ENCODE data around the gene C1orf50. TPM values are rescaled to one million over a fixed set of nuclear protein-coding genes. Genes with fewer than 3 reads are reported as not detected.

The C1orf50 gene
- total and polyA plus RNA-seq, 2 experiments from 2014 or later = 7.3 to 22.1 TPM

GRCh38 chr1:42824481-42825035 is 57.5 kb downstream of the C1orf50 start:
- Histone ChIP-seq H3K4me1 (ENCODE audit: low read depth) (peaks cover 14% of the 10 kb centered on the region), H3K36me3 (no peaks in the 10 kb centered on the region), H3K27me3 (no peaks in the 10 kb centered on the region), H3K27ac (peak overlapping the region; percentile 64), H3K4me3 (no peak overlapping the region), H3K9me3 (ENCODE audit: low read depth) (no peaks in the 10 kb centered on the region)
- DNase-seq (ENCODE audit: low read depth in 1 of 2, low spot score in 1 of 2) = no peak
- TF ChIP-seq, protein P1, sequence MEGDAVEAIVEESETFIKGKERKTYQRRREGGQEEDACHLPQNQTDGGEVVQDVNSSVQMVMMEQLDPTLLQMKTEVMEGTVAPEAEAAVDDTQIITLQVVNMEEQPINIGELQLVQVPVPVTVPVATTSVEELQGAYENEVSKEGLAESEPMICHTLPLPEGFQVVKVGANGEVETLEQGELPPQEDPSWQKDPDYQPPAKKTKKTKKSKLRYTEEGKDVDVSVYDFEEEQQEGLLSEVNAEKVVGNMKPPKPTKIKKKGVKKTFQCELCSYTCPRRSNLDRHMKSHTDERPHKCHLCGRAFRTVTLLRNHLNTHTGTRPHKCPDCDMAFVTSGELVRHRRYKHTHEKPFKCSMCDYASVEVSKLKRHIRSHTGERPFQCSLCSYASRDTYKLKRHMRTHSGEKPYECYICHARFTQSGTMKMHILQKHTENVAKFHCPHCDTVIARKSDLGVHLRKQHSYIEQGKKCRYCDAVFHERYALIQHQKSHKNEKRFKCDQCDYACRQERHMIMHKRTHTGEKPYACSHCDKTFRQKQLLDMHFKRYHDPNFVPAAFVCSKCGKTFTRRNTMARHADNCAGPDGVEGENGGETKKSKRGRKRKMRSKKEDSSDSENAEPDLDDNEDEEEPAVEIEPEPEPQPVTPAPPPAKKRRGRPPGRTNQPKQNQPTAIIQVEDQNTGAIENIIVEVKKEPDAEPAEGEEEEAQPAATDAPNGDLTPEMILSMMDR (IDR thresholded peaks at IDR 0.05; ENCODE audit: low read depth, low read length) = no peak

DNA sequence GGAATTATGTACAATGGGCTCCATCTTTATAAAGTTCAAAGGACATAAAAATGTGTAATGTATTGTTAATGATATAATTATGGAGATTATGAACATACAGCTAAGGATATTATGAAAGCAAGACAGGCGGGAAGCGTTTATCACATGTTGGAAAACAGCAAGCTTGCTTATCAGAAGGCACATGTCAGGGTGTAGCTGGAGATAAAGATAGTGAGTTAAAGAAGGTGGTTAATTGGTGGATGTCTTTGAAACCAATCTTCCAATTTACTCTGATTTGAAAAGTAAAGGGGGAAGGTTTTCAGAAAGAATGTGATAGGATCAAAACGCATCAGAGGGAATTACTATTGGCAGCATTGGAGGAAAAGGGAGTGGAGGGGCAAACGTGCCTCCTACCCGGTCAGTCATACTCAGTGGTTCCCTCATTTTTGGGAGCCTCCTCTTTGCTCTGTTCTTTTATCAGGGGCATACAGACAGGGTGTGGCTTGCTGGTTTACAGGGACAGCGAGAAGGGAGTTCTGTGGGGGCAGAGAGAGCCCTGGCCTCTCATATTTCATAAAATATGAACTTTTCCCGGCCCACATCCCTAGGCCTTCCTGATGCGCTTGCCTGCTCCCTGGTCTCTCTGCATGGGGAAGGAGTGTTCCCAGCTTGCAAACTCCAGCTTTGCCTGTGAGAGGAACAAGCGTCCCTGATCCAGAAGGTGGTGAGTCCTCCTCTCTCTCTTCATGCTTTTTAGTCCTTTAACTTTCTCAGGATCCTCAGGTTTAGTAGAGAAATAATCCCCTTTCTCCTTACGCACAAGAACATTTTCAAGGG is 58.2 kb downstream of the C1orf50 start:
- no peak for DNase-seq (ENCODE audit: low read depth in 1 of 2, low spot score in 1 of 2)
- Histone ChIP-seq H3K9me3 (ENCODE audit: low read depth) (no peaks in the 10 kb centered on the region), H3K4me3 (no peak overlapping the region), H3K27me3 (no peaks in the 10 kb centered on the region), H3K36me3 (no peaks in the 10 kb centered on the region), H3K4me1 (ENCODE audit: low read depth) (peaks cover 14% of the 10 kb centered on the region), H3K27ac (peak overlapping the region; percentile 64)
- TF ChIP-seq, protein P1 (IDR thresholded peaks at IDR 0.05; ENCODE audit: low read depth, low read length) = no peak

Other genes starting within 250 kb of the C1orf50 start
- gene PPIH, start 108.8 kb upstream of the C1orf50 start, total RNA-seq = 41.7 and 59.0 TPM in 2 replicates
- 43.7 and 54.6 TPM in 2 replicates for gene PPIH, start 108.8 kb upstream of the C1orf50 start, polyA plus RNA-seq
- gene YBX1, start 84.8 kb upstream of the C1orf50 start, total RNA-seq = 1,046 and 1,156 TPM in 2 replicates
- 327 and 358 TPM in 2 replicates for gene YBX1, start 84.8 kb upstream of the C1orf50 start, polyA plus RNA-seq
- gene CLDN19, start 27.0 kb upstream of the C1orf50 start, total RNA-seq = 9.2 and 12.9 TPM in 2 replicates
- 4.3 and 5.6 TPM in 2 replicates for gene CLDN19, start 27.0 kb upstream of the C1orf50 start, polyA plus RNA-seq
- 56.6 and 65.4 TPM in 2 replicates for gene P3H1, start 221 bp upstream of the C1orf50 start, total RNA-seq
- gene P3H1, start 221 bp upstream of the C1orf50 start, polyA plus RNA-seq = 56.1 TPM in 2 replicates
- gene TMEM269, start 17.7 kb downstream of the C1orf50 start, total RNA-seq = 0.21 and 0.69 TPM in 2 replicates
- 0.35 and 0.99 TPM in 2 replicates for gene TMEM269, start 17.7 kb downstream of the C1orf50 start, polyA plus RNA-seq
- 9.2 and 9.5 TPM in 2 replicates for gene ERMAP, start 49.9 kb downstream of the C1orf50 start, total RNA-seq
- gene ERMAP, start 49.9 kb downstream of the C1orf50 start, polyA plus RNA-seq = 4.1 and 5.7 TPM in 2 replicates
- 28.8 and 35.6 TPM in 2 replicates for gene SVBP, start 50.1 kb downstream of the C1orf50 start, total RNA-seq
- gene SVBP, start 50.1 kb downstream of the C1orf50 start, polyA plus RNA-seq = 67.8 and 73.1 TPM in 2 replicates
- gene ZNF691, start 79.4 kb downstream of the C1orf50 start, total RNA-seq = 22.6 and 24.3 TPM in 2 replicates
- gene ZNF691, start 79.4 kb downstream of the C1orf50 start, polyA plus RNA-seq = 18.6 and 25.9 TPM in 2 replicates
- gene SLC2A1, start 191.6 kb downstream of the C1orf50 start, total RNA-seq = 714 and 748 TPM in 2 replicates
- 215 and 243 TPM in 2 replicates for gene SLC2A1, start 191.6 kb downstream of the C1orf50 start, polyA plus RNA-seq